PC-3 (cell line): ENCODE measurements around the gene CCNY.

Source experiments
- CTCF ChIP-seq: fragments of 300-600 bp; sonication (generic); conservative IDR thresholded peaks from 2 replicates; pipeline ENCODE4 v1.5.1; 2017; ENCODE audit warnings: antibody characterized with exemption, low read depth, mild to moderate bottlenecking, low read length
- EZH2 ChIP-seq: fragments of 300-600 bp; sonication (generic); IDR thresholded peaks from one replicate; pipeline ENCODE4 v1.6.1; 2017; ENCODE audit warnings: antibody characterized with exemption, mild to moderate bottlenecking, low read length; ENCODE audit not compliant: unreplicated experiment

DNA sequence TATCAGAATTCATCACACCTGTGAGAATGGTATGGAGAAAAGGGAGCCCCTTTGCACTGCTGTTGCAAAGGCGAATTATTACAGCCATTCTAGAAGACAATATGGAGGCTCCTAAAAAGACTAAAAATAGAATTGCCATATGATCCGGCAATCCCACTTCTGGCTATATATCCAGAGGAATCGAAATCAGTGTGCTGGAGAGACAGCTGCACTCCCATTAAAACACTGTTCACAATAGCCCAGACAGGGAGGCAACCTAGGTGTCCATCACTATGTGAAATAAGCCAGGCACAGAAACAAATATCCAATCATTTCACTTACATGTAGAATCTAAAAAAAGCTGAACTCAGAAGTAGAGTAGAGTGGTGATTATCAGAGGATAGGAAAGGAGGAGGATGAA is 242.8 kb downstream of the CCNY start:
- TF ChIP-seq EZH2, result no peak
- TF ChIP-seq CTCF, result no peak
